GM18907 (cell line): Measurements from ENCODE around the gene KIF14.
"Not testable (repeated sequence)": the region's sequence is repeated elsewhere in the genome, so short reads cannot be mapped to it uniquely, and the experiment has no call there.

Source experiments
- ATAC-seq: cut with Tn5 transposase; IDR thresholded peaks from one replicate; pipeline ENCODE4 v1.9.1; 2021; ENCODE audit warnings: mild to moderate bottlenecking, moderate library complexity; ENCODE audit not compliant: unreplicated experiment

The KIF14 gene

DNA sequence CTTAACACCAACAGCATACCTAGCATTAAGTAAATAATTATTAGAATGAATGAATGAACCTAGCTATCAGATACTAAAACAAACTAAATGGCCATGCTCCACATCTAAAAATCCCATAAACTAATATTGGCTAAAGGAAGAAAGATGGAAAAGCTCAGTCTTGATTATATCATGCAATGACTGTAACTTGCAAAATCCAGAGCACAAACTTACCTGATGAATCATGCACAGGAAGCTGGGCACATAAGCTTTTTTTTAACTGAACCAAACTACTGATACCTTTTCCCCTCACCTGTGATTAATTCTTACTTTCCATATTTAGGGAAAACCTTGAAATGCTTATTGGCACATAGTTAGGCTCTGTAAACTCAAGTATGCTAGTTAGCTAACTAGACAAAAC lies 70.2 kb downstream of the KIF14 start:
- no peak for ATAC-seq

- no peak for ATAC-seq
These were observed 73.2 kb downstream of the KIF14 start for GRCh38 chr1:200547386-200547785.

DNA sequence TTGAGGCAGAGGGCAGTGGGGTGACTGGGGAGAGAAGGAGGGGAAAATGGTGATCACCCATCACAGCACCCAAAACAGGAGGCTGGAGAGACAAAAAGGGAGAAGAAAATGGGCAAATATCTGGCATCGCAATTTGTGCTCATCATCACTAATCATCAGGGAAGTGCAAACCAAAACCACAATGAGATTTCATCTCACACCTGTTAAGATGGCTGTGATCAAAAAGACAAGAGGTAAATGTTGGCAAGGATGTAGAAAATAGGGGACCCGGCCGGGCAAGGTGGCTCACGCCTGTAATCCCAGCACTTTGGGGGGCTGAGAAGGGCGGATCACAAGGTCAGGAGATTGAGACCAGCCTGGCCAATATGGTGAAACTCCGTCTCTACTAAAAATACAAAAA lies 74.0 kb downstream of the KIF14 start:
- ATAC-seq = no peak

DNA sequence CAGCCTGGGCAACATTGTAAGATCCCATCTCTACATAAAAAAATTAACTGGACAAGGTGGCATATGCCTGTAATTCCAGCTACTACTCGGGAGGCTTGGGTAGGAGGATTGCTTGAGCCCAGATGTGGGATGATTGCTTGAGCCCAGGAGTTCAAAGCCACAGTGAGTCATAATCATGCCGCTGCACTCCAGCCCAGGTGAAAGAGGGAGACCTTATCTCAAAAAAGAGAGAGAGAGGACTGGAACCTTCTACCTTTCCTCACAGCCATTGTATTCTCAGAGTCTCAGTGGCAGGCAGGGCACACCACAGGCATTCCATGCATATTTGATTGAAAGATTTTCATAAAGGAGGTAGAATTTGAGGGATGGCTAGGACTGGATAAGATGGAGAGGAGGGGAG lies 78.4 kb downstream of the KIF14 start:
- ATAC-seq = no peak

GRCh38 chr1:200540281-200540680 lies 80.3 kb downstream of the KIF14 start:
- ATAC-seq = no peak

- no peak for ATAC-seq
These were observed 82.4 kb downstream of the KIF14 start for GRCh38 chr1:200538179-200538578.

DNA sequence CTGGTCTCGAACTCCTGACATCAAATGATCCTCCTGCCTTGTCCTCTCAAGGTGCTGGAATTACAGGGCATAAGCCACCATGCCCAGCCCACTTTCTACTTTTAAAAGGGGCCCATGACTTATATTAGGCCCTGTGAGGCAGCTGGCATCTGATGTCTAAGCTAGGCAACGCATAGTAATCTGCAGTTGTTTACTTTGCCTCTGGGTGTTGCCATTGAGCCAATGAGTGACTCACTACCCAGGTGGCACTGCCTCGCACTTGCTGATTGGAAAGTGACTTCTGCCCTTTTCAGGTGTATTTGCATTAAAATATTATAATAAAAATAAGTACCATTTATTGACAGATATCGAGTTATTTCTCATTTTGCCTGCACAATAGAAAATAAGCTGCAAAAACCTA lies 84.9 kb downstream of the KIF14 start:
- peak; percentile 76 for ATAC-seq

GRCh38 chr1:200530623-200531261 lies 89.8 kb downstream of the KIF14 start:
- no peak for ATAC-seq

- ATAC-seq = no peak
These were observed 91.5 kb downstream of the KIF14 start for GRCh38 chr1:200528858-200529606.

DNA sequence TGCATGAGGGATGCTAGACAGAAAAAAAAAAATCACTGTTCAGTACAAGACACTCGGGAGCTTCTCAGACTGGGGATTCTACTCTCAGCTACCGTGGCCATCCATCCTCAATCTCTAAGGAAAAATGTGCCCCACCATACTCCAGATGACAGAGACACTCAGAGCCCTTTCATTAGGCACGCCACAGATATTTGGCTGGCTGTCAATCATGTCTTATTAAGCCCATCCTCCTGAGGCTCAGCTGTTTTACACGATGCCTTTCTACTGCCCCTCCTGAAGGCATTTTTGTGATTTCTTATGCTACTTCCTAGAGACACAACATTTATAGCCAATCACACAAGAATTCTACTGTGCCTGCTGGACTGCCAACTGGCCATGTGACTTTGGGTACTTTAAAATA lies 92.9 kb downstream of the KIF14 start:
- no peak for ATAC-seq

DNA sequence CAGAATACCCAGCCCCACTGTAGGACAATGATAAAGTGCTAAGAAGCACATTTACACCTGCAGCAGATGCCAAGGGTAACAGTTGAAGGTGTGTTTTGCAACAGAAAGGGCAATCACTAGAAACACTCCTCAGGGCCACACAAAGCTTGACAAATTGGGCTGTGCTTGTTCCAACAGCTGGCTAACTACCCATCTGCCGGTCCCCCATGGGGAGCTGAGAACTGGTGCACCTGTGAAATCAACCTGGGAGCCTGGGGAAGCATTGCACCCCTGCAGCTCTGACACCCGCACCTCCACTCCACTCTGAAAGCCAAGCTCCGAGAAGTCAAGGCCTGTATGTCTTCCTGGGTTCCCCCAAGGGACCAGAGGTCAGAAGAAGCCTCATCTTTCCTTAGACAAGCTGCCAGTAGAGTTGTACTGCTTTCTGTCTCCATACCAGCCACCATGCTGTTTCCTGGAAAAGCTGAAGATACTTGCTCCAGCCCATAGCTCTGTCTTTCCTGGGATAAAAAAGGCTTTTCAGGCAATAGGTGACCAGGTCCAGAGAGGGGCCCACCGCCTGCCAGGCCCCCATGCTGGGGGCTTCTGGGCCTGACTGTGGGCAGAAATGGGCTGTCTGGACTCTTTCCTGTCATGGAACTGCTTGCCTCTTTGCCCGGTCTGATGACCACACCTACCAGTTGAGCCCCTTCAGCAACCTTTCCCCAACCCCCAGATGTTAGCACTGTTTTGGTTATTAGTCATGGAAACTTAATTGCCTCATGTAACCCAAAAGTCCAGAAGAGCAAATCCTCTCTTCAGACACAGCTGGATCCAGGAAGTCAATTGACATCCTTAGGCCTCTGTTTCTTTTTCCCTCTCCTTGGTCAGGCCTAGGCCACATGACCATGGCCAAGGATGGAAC lies 93.6 kb downstream of the KIF14 start:
- ATAC-seq = peak; percentile 63

- ATAC-seq = no peak
These were observed 95.2 kb downstream of the KIF14 start for GRCh38 chr1:200525090-200525987.

DNA sequence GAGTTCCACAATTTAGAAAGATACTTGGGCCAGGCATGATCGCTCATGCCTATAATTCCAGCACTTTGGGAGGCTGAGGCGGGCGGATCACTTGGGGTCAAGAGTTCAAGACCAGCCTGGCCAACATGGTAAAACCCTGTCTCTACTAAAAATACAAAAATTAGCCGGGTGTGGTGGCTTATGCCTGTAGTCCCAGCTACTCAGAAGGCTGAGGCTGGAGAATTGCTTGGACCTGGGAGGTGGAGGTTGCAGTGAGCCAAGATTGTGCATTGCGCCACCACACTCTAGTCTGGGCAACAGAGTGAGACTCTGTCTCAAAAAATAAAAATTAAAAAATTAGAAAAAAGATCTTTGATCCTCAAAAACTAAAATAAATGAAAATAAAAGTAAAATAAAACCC lies 96.0 kb downstream of the KIF14 start:
- not testable (repeated sequence) for ATAC-seq

DNA sequence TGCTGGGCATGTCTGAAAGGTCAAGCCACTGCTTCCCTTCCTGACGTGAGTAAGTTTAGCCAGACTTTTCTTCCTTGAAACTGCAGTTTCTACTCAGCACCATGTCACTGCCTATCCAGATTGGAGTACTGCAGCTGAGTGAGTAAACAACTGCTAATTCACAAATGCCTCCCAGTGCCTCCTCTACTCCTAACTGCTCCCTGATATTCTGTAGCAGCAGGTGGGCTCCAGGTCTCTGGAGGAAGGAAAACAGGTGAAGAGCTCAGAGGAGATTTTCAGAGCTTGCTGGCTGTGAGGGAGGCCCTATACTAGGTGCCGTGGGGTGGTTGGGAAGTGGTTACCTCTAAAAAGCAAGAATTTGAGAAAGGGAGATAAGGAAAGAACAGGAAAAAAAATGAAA lies 96.5 kb downstream of the KIF14 start:
- no peak for ATAC-seq

DNA sequence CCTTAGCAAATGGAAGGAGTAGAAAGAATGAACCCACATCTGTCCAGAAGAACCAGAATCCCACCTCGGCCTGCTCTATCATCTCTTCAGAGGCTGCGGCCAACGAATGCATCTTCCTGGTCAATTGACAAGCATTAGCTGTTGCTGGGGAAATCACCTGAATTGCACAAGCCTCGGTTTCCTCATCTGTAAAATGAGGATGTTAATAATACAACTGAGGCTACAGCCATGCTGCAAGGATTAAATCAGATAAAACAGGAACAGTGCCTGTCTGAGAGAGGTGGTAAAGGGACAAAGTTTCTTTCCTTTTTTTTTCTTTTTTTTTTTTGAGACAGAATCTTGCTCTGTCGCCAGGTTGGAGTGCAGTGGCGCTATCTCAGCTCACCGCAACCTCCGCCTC lies 99.8 kb downstream of the KIF14 start:
- ATAC-seq = no peak

- no peak for ATAC-seq
These were observed 102.0 kb downstream of the KIF14 start for GRCh38 chr1:200518524-200518923.

DNA sequence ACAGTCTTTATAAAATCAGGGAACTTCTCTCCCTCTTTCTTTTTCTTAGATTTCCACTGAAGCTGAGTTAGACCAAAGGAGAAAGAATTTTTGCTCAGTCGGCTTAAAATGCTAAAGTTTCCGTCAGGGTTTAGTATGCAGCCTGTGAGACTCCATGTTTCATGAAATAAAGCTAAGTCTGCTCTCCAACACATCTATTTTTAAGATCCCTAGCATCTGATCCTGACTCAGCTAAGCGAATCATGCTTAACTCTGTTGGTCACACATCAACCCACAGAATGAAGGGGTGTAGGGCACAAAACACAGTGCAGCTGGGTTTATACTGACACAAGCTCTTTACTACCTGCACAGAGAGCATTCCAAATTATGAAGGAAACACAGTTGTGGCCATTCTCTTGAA lies 108.4 kb downstream of the KIF14 start:
- ATAC-seq = no peak

DNA sequence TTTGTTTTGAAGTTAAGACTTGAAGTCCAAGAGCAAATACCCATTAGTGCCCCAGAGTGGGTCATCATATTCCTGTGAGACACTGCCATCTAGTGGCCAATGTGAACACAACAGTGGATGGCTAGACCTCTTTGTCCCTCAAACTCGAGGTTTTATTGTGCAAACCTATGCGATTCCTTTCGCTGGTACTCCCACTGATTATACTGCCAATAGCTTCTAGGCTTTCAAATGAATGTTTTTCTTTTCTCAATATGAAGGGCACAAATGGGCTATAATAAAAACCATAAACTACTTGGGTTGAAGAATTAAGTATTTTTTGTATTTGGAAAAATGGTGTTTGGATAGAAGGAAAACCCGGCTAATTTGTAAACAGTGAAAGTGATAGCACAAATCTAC lies 110.3 kb downstream of the KIF14 start:
- peak; percentile 76 for ATAC-seq

DNA sequence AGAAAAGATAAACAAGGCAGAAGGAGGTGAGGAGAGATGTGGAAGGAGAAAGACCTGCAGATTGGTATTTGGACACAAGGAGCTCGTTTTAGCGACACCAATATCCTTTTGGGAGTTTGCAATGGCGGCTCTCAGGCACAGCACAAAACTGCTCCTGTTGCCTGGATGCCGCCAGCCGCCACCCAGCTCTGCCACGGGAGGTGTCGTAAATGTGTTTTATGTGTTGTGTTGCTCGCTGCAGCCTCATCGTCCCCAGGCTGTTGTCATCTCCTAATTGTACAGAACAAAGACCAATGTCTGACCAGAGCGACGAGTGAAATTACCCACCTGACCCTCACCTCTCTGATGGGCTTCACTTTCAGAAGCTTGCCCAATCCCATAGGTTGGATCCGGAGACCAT lies 114.1 kb downstream of the KIF14 start:
- no peak for ATAC-seq

- ATAC-seq = no peak
These were observed 115.3 kb downstream of the KIF14 start for GRCh38 chr1:200505257-200505656.
